SK-N-SH (cell line): ENCODE data around the gene MRPL49. TPM values are rescaled to one million over a fixed set of nuclear protein-coding genes. Genes with fewer than 3 reads are reported as not detected.

ENCODE experiments used
- CTCF ChIA-PET: fragments of 300-600, 350-600 bp; formaldehyde crosslinking; extraction: SDS; loops from one replicate; lab custom pipeline; 2021; lab: Yijun Ruan, JAX
- POLR2A ChIA-PET: fragments of 350-600 bp; sonication (Branson Sonifier 250); formaldehyde crosslinking; extraction: SDS; loops from one replicate; lab custom pipeline; 2020; ENCODE audit warnings: antibody characterized with exemption, inconsistent platforms; lab: Yijun Ruan, JAX
- DNase-seq: peaks from one replicate; pipeline ENCODE4 v3.0.0; 2012
- H2AFZ ChIP-seq: fragments of 200-600 bp; sonication (generic); 2 replicates; pipeline ENCODE4 v1.8.1; 2016; ENCODE audit warnings: antibody characterized with exemption, mild to moderate bottlenecking, low read depth
- H3F3A ChIP-seq: fragments of 200-600 bp; sonication (generic); replicated peaks from 2 replicates; pipeline ENCODE3; 2016; ENCODE audit warnings: antibody characterized with exemption, mild to moderate bottlenecking; ENCODE audit not compliant: insufficient read depth
- H3K27ac ChIP-seq, 2 experiments: fragments of 200-500 bp in 1 of 2; fragments of 200-600 bp in 1 of 2; sonication (Bioruptor generic) in 1 of 2; sonication (generic), shearing (Covaris generic) in 1 of 2; 2 replicates each; pipeline versions ENCODE4 v1.5.1 to v1.6.1; 2014 to 2016; ENCODE audit warnings: low read depth in 2 of 2, inconsistent platforms in 1 of 2, low read length in 1 of 2, mild to moderate bottlenecking in 1 of 2, mixed read lengths in 1 of 2
- H3K27me3 ChIP-seq: fragments of 200-600 bp; sonication (generic), shearing (Covaris generic); 2 replicates; pipeline ENCODE4 v1.6.1; 2016; ENCODE audit warnings: mixed run types; ENCODE audit not compliant: insufficient read depth
- H3K36me3 ChIP-seq, 2 experiments: fragments of 200-500 bp in 1 of 2; fragments of 200-600 bp in 1 of 2; sonication (Bioruptor generic) in 1 of 2; sonication (generic) in 1 of 2; replicated peaks in 1 of 2; 2 replicates each; pipeline versions ENCODE3 to v1.5.1; 2014 to 2016; ENCODE audit warnings: low read length in 1 of 2, mild to moderate bottlenecking in 1 of 2; ENCODE audit not compliant: insufficient read depth in 2 of 2, control insufficient read depth in 1 of 2
- H3K4me1 ChIP-seq, 2 experiments: fragments of 200-500 bp in 1 of 2; fragments of 200-600 bp in 1 of 2; sonication (Bioruptor generic) in 1 of 2; sonication (generic), shearing (Covaris generic) in 1 of 2; 2 replicates each; pipeline versions ENCODE4 v1.5.1 to v1.6.1; 2014 to 2016; ENCODE audit warnings: low read depth in 1 of 2, low read length in 1 of 2, mixed run types in 1 of 2; ENCODE audit not compliant: insufficient read depth in 2 of 2, control insufficient read depth in 1 of 2
- H3K4me2 ChIP-seq: fragments of 200-600 bp; sonication (generic), shearing (Covaris generic); 2 replicates; pipeline ENCODE4 v1.6.1; 2017; ENCODE audit warnings: mixed run types
- H3K4me3 ChIP-seq, 2 experiments: fragments of 200-500 bp in 1 of 2; fragments of 200-600 bp in 1 of 2; sonication (Bioruptor generic) in 1 of 2; sonication (generic), shearing (Covaris generic) in 1 of 2; 2 replicates each; pipeline versions ENCODE4 v1.5.1 to v1.8.1; 2014 to 2016; ENCODE audit warnings: low read depth in 2 of 2, inconsistent platforms in 1 of 2, low read length in 1 of 2, mild to moderate bottlenecking in 1 of 2, mixed read lengths in 1 of 2, moderate library complexity in 1 of 2
- H3K79me2 ChIP-seq: fragments of 200-600 bp; sonication (generic); 2 replicates; pipeline ENCODE4 v1.8.1; 2017; ENCODE audit warnings: mild to moderate bottlenecking; ENCODE audit not compliant: insufficient read depth
- H3K9ac ChIP-seq: fragments of 200-600 bp; sonication (generic); 2 replicates; pipeline ENCODE4 v1.6.1; 2017; ENCODE audit warnings: mixed run types
- H3K9me2 ChIP-seq: fragments of 200-600 bp; sonication (generic); 2 replicates; pipeline ENCODE4 v1.6.1; 2017; ENCODE audit warnings: mixed run types
- H3K9me3 ChIP-seq: fragments of 200-600 bp; sonication (generic); 2 replicates; pipeline ENCODE4 v1.6.1; 2017; ENCODE audit warnings: mixed run types, mild to moderate bottlenecking, moderate library complexity
- H4K20me1 ChIP-seq: fragments of 200-600 bp; sonication (generic); 2 replicates; pipeline ENCODE4 v1.6.1; 2017; ENCODE audit warnings: mild to moderate bottlenecking, mixed run types; ENCODE audit not compliant: insufficient read depth
- CHD2 ChIP-seq: fragments of 150-350 bp; IDR thresholded peaks from 2 replicates; pipeline ENCODE4 v1.6.1; 2018; ENCODE audit warnings: low read length; ENCODE audit not compliant: partially characterized antibody
- MXI1 ChIP-seq: IDR thresholded peaks from 2 replicates; pipeline ENCODE4 v1.6.1; 2012; ENCODE audit warnings: mild to moderate bottlenecking, low read depth, low read length, improper control_type of control experiment
- POLR2AphosphoS5 ChIP-seq: IDR thresholded peaks from 2 replicates; pipeline ENCODE4 v1.6.1; 2012; ENCODE audit warnings: low read depth, low read length
- RCOR1 ChIP-seq: fragments of 150-350 bp; IDR thresholded peaks from 2 replicates; pipeline ENCODE4 v1.6.1; 2017; ENCODE audit warnings: antibody characterized with exemption, low read length
- SIN3A ChIP-seq: IDR thresholded peaks from 2 replicates; pipeline ENCODE4 v1.6.1; 2012; ENCODE audit warnings: low read depth, mild to moderate bottlenecking, low read length, moderate library complexity, borderline replicate concordance
- SMC3 ChIP-seq: IDR thresholded peaks from 2 replicates; pipeline ENCODE4 v1.6.1; 2012; ENCODE audit warnings: low read depth, low read length, improper control_type of control experiment
- YY1 ChIP-seq: IDR thresholded peaks from 2 replicates; pipeline ENCODE4 v1.4.0; 2012; ENCODE audit warnings: low read depth, mild to moderate bottlenecking
- WGBS: methylation state at CpG from one replicate; pipeline ENCODE4 v1.1.6; 2017; ENCODE audit warnings: low lambda C conversion rate; 5-methylcytosine and 5-hydroxymethylcytosine counted together
- polyA plus RNA-seq, 3 experiments: library from polyadenylated mRNA; depleted of rRNA; stranded (reverse); fragments of >200 nt; gene quantifications; 2 replicates each; pipeline ENCODE4 v1.2.3, GENCODE V29; 2012
- TF ChIP-seq, protein P1 (sequence below): fragments of 200-600 bp; sonication (generic); IDR thresholded peaks from 2 replicates; pipeline ENCODE4 v1.6.1; 2017; ENCODE audit warnings: antibody characterized with exemption, mild to moderate bottlenecking, moderate library complexity
- TF ChIP-seq, protein P2 (sequence below): IDR thresholded peaks from 2 replicates; pipeline ENCODE4 v1.4.0; 2012; ENCODE audit warnings: low read depth
- TF ChIP-seq, protein P3 (sequence below): IDR thresholded peaks from 2 replicates; pipeline ENCODE4 v1.6.1; 2012; ENCODE audit warnings: mild to moderate bottlenecking, low read depth, low read length, moderate library complexity
- TF ChIP-seq, protein P4 (sequence below): IDR thresholded peaks from 2 replicates; pipeline ENCODE4 v1.4.0; 2012; ENCODE audit warnings: low read depth, borderline replicate concordance

MRPL49 gene
- polyA plus RNA-seq, 1 of the 3 experiments (the other 2 are of a cell fraction) = 56.7 TPM

DNA sequence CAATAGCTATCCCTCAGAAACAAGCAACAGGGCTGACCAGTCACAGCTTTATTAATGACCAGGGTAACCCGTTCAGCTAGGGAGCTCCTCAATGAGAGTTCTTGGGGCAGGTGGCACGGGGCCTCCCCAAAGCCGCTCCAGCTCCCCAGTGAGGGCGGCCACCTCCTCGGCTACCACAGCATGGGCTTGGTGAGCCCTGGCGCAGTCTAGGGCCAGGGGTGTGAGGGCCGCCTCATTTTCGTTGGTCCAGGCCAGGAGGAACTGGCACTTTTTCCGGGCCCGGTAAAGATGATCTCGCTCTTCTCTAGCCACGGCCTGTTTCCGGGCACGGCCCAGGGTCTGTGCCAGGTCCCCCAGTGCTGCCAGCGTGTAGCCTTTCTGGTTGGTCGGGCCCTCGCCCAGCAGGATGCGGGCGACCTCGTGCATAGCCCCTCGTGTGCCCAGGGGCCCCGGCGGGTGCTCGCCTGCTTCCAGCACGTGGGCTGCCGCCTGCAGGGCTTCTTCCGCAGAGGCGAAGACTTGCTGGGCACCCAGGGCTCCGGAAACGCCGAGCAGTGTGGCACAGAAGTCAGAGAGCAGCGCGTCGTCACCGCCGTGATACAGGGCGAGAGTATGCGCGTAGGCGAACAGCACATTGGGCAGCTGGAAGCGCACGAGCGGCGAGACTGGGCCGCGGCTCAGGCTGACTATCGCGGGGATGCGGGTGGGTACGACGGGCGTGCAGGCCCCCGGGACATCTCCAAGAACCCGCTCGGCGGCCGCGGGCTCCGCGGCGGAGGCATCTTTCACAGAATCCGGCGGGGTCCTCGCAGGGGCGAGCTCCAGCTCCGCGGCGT is 5.5 kb upstream of the MRPL49 start:
- DNase-seq = peak; percentile 58
- Histone ChIP-seq H4K20me1 (no peaks in the 10 kb centered on the region), H3K4me2 (peak overlapping the region; percentile 93), H3K79me2 (peaks cover 37% of the 10 kb centered on the region), H3K4me1 (peaks cover 22 to 51% of the 10 kb centered on the region in 2 experiments; a peak in 3 of 4 replicates), H3K4me3 (peak overlapping the region; percentile 74 to 86), H3K9me2 (no peaks in the 10 kb centered on the region), H3K27ac (peak overlapping the region; percentile 67 to 89), H3K9ac (peak overlapping the region; percentile 81), H3F3A (peaks cover 29% of the 10 kb centered on the region), H2AFZ (no peak overlapping the region), H3K9me3 (no peaks in the 10 kb centered on the region), H3K36me3 (peaks cover 34 to 35% of the 10 kb centered on the region in 2 experiments), H3K27me3 (no peaks in the 10 kb centered on the region)
- TF ChIP-seq MXI1 (peak; percentile 29; the same call in 1 of the 2 replicates), SMC3 (no peak), RCOR1 (no peak), POLR2AphosphoS5 (peak; percentile 42; the same call in 1 of the 2 replicates), YY1 (no peak), SIN3A (0 out of 2 replicates have a peak, but pooled peaks have one; percentile 6), CHD2 (no peak)
- TF ChIP-seq, protein P1, sequence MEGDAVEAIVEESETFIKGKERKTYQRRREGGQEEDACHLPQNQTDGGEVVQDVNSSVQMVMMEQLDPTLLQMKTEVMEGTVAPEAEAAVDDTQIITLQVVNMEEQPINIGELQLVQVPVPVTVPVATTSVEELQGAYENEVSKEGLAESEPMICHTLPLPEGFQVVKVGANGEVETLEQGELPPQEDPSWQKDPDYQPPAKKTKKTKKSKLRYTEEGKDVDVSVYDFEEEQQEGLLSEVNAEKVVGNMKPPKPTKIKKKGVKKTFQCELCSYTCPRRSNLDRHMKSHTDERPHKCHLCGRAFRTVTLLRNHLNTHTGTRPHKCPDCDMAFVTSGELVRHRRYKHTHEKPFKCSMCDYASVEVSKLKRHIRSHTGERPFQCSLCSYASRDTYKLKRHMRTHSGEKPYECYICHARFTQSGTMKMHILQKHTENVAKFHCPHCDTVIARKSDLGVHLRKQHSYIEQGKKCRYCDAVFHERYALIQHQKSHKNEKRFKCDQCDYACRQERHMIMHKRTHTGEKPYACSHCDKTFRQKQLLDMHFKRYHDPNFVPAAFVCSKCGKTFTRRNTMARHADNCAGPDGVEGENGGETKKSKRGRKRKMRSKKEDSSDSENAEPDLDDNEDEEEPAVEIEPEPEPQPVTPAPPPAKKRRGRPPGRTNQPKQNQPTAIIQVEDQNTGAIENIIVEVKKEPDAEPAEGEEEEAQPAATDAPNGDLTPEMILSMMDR = no peak
- TF ChIP-seq, protein P2, sequence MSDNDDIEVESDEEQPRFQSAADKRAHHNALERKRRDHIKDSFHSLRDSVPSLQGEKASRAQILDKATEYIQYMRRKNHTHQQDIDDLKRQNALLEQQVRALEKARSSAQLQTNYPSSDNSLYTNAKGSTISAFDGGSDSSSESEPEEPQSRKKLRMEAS = peak; percentile 86
- TF ChIP-seq, protein P3, sequence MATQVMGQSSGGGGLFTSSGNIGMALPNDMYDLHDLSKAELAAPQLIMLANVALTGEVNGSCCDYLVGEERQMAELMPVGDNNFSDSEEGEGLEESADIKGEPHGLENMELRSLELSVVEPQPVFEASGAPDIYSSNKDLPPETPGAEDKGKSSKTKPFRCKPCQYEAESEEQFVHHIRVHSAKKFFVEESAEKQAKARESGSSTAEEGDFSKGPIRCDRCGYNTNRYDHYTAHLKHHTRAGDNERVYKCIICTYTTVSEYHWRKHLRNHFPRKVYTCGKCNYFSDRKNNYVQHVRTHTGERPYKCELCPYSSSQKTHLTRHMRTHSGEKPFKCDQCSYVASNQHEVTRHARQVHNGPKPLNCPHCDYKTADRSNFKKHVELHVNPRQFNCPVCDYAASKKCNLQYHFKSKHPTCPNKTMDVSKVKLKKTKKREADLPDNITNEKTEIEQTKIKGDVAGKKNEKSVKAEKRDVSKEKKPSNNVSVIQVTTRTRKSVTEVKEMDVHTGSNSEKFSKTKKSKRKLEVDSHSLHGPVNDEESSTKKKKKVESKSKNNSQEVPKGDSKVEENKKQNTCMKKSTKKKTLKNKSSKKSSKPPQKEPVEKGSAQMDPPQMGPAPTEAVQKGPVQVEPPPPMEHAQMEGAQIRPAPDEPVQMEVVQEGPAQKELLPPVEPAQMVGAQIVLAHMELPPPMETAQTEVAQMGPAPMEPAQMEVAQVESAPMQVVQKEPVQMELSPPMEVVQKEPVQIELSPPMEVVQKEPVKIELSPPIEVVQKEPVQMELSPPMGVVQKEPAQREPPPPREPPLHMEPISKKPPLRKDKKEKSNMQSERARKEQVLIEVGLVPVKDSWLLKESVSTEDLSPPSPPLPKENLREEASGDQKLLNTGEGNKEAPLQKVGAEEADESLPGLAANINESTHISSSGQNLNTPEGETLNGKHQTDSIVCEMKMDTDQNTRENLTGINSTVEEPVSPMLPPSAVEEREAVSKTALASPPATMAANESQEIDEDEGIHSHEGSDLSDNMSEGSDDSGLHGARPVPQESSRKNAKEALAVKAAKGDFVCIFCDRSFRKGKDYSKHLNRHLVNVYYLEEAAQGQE = no peak
- TF ChIP-seq, protein P4, sequence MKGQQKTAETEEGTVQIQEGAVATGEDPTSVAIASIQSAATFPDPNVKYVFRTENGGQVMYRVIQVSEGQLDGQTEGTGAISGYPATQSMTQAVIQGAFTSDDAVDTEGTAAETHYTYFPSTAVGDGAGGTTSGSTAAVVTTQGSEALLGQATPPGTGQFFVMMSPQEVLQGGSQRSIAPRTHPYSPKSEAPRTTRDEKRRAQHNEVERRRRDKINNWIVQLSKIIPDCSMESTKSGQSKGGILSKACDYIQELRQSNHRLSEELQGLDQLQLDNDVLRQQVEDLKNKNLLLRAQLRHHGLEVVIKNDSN = no peak
- CTCF ChIA-PET = interaction anchor here (1.0 to 3.2 kb wide), 12 partner anchors 8 to 272 kb away, joined by 3 to 27 read pairs (median 8); partner anchors contain the start of genes ARL2, CAPN1, CDC42BPG and SYVN1
- POLR2A ChIA-PET = interaction anchor here (0.5 to 3.4 kb wide), 7 partner anchors 18 to 213 kb away, joined by 3 to 25 read pairs (median 5); partner anchors contain the start of genes ARL2, CAPN1, POLA2 and SYVN1
- WGBS = 46% methylated on average over 38 of the region's 68 CpGs
